Kidney (tissue), 14 donors: ENCODE measurements around the gene FOXL1. TPM values are rescaled to one million over a fixed set of nuclear protein-coding genes. Genes with fewer than 3 reads are reported as not detected.

Source experiments
- DNase-seq, 5 donors: peaks; one replicate each; pipeline ENCODE4 v3.0.0-alpha.2; 2013 to 2020
- FAIRE-seq: peaks from 2 replicates; lab custom pipeline; 2012; peaks lifted over from hg19 to GRCh38; lab: Jason Lieb, UNC
- H3K27ac ChIP-seq, 2 donors: one replicate each; pipeline ENCODE4 v1.7.0; 2013; ENCODE audit warnings: low read depth in 2 of 2, low read length in 2 of 2, inconsistent platforms in 1 of 2
- H3K27me3 ChIP-seq: one replicate; pipeline ENCODE4 v1.7.1; 2013; ENCODE audit warnings: low read length, inconsistent platforms; ENCODE audit not compliant: control insufficient read depth, insufficient read depth
- H3K36me3 ChIP-seq, 3 donors: one replicate each; pipeline versions ENCODE4 v1.7.0 to v1.7.1; 2013; ENCODE audit warnings: low read length in 3 of 3, control low read depth in 1 of 3, inconsistent platforms in 1 of 3; ENCODE audit not compliant: insufficient read depth in 3 of 3, control insufficient read depth in 2 of 3
- H3K4me1 ChIP-seq, 3 donors: one replicate each; pipeline versions ENCODE4 v1.7.0 to v1.7.1; 2013; ENCODE audit warnings: low read length in 3 of 3, inconsistent platforms in 1 of 3, low read depth in 1 of 3; ENCODE audit not compliant: control insufficient read depth in 2 of 3, insufficient read depth in 2 of 3
- H3K4me3 ChIP-seq, 3 donors: one replicate each; pipeline versions ENCODE4 v1.7.0 to v1.8.1; 2013; ENCODE audit warnings: low read length in 3 of 3, control low read depth in 1 of 3, inconsistent platforms in 1 of 3
- H3K9ac ChIP-seq, 3 donors: one replicate each; pipeline versions ENCODE4 v1.7.0 to v1.7.1; 2013; ENCODE audit warnings: low read length in 3 of 3, control low read depth in 1 of 3, inconsistent platforms in 1 of 3
- H3K9me3 ChIP-seq, 3 donors: one replicate each; pipeline versions ENCODE4 v1.7.0 to v1.7.1; 2013; ENCODE audit warnings: low read length in 3 of 3, control low read depth in 1 of 3, inconsistent platforms in 1 of 3; ENCODE audit not compliant: control insufficient read depth in 2 of 3, insufficient read depth in 1 of 3
- CTCF ChIP-seq: IDR thresholded peaks from 3 replicates; pipeline ENCODE4 v1.5.1; 2012; ENCODE audit warnings: mild to moderate bottlenecking, moderate library complexity, borderline replicate concordance; ENCODE audit not compliant: insufficient read depth; ENCODE audit errors: extremely low read depth
- intact Hi-C: fragments of 100-400 bp; cut with DNase I; formaldehyde crosslinking; loops from one replicate; pipeline ENCODE4 v1.11.1; 2022
- polyA plus RNA-seq: library from polyadenylated mRNA; stranded (reverse); fragments of 350-450 nt; fragmentation: Illumina TruSeq; extraction: RNeasy Lipid Tissue Mini Kit (QIAGEN cat#74804); gene quantifications from one replicate; pipeline ENCODE4 v1.2.3, GENCODE V29; 2014; ENCODE audit warnings: low read depth, low replicate concordance; ENCODE audit not compliant: insufficient read depth
- total RNA-seq: library from RNA; stranded (reverse); fragmentation: NEBNext Ultra II Directional; extraction: Animal tissue kit (Norgen Biotek cat#: 25700); gene quantifications from one replicate; pipeline ENCODE4 v1.2.1, GENCODE V29; 2021
- donor health status: control.
- donor health status: control.
- donor health status: control.
- donor health status: control.
- donor health status: control.
- donor health status: DM: yes; HTN: yes; CAD: no.
- donor health status: Normal renal cell carcinoma (clear cell type).

Gene FOXL1
- total and polyA plus RNA-seq, 2 donors from 2014 or later = 0.52 to 2.0 TPM

GRCh38 chr16:86536621-86537020 lies 41.7 kb upstream of the FOXL1 start:
- H3K4me1 ChIP-seq = no peaks in the 10 kb centered on the region
- TF ChIP-seq CTCF = no peak
- peaks cover 3 to 37% (median 11%) of the 10 kb centered on the region in 3 donors for H3K36me3 ChIP-seq
- no peaks in the 10 kb centered on the region for H3K27me3 ChIP-seq
- H3K4me3 ChIP-seq = no peak overlapping the region
- no peaks in the 10 kb centered on the region for H3K9me3 ChIP-seq
- no peak overlapping the region for H3K9ac ChIP-seq
- intact Hi-C loops = no loop called here
- DNase-seq (peak in 1 of 5 donors; percentile 70), FAIRE-seq (no peak)
- no peak overlapping the region for H3K27ac ChIP-seq

GRCh38 chr16:86537486-86537885 lies 40.9 kb upstream of the FOXL1 start:
- FAIRE-seq = no peak
- intact Hi-C loops = no loop called here

GRCh38 chr16:86538196-86538780 lies 40.1 kb upstream of the FOXL1 start:
- FAIRE-seq (no peak), DNase-seq (peak in 1 of 5 donors; percentile 40)
- H3K27me3 ChIP-seq = no peaks in the 10 kb centered on the region
- intact Hi-C loops = no loop called here
- H3K9me3 ChIP-seq = no peaks in the 10 kb centered on the region
- H3K36me3 ChIP-seq = peaks cover 3 to 42% (median 22%) of the 10 kb centered on the region in 3 donors
- no peak overlapping the region for H3K27ac ChIP-seq
- no peak overlapping the region for H3K9ac ChIP-seq
- H3K4me3 ChIP-seq = no peak overlapping the region
- no peak for TF ChIP-seq CTCF
- no peaks in the 10 kb centered on the region for H3K4me1 ChIP-seq

More at GRCh38 chr16:86537486-86537885, 40.9 kb upstream of the FOXL1 start:
- Histone ChIP-seq H3K4me1 (no peaks in the 10 kb centered on the region), H3K27ac (no peak overlapping the region), H3K4me3 (no peak overlapping the region), H3K27me3 (no peaks in the 10 kb centered on the region), H3K36me3 (peaks cover 3 to 42% (median 19%) of the 10 kb centered on the region in 3 donors), H3K9ac (no peak overlapping the region), H3K9me3 (no peaks in the 10 kb centered on the region)
- no peak for TF ChIP-seq CTCF
- DNase-seq = no peak

- peaks cover 3 to 43% (median 22%) of the 10 kb centered on the region in 3 donors for H3K36me3 ChIP-seq
- H3K27ac ChIP-seq = no peak overlapping the region
- no peak overlapping the region for H3K4me3 ChIP-seq
- H3K9me3 ChIP-seq = no peaks in the 10 kb centered on the region
- no peaks in the 10 kb centered on the region for H3K27me3 ChIP-seq
- intact Hi-C loops = no loop called here
- TF ChIP-seq CTCF = no peak
- no peaks in the 10 kb centered on the region for H3K4me1 ChIP-seq
- DNase-seq (no peak), FAIRE-seq (no peak)
- no peak overlapping the region for H3K9ac ChIP-seq
Observed at GRCh38 chr16:86540894-86541293, 37.5 kb upstream of the FOXL1 start.
